HepG2 (cell line): Measurements from ENCODE around the gene THAP9.

ENCODE experiments used
- CTCF ChIP-seq: sonication (generic); formaldehyde crosslinking; IDR thresholded peaks from 2 replicates; pipeline ENCODE4 v1.5.0; 2020; ENCODE audit warnings: mild to moderate bottlenecking, missing genetic modification reagents, moderate library complexity
- JUN ChIP-seq: sonication (generic); formaldehyde crosslinking; IDR thresholded peaks from 2 replicates; pipeline ENCODE4 v1.4.0; 2020; ENCODE audit warnings: mild to moderate bottlenecking, missing genetic modification reagents
- MAFK ChIP-seq, 2 experiments: IDR thresholded peaks in 1 of 2; conservative IDR thresholded peaks in 1 of 2; 2 replicates each; pipeline ENCODE4 v1.6.1; 2011; ENCODE audit warnings: improper control_type of control experiment in 2 of 2, low read length in 2 of 2
- MYC ChIP-seq: sonication (generic); formaldehyde crosslinking; IDR thresholded peaks from 2 replicates; pipeline ENCODE4 v1.9.0; 2021; ENCODE audit warnings: missing genetic modification reagents, borderline replicate concordance
- PBX3 ChIP-seq: sonication (generic); formaldehyde crosslinking; IDR thresholded peaks from 2 replicates; pipeline ENCODE4 v1.8.1; 2023; ENCODE audit warnings: missing genetic modification reagents, inconsistent platforms, borderline replicate concordance
- RAD21 ChIP-seq: fragments of 450-650 bp; formaldehyde crosslinking; IDR thresholded peaks from 2 replicates; pipeline ENCODE4 v1.5.0; 2020; ENCODE audit warnings: mild to moderate bottlenecking
- RBM39 ChIP-seq: fragments of 200-400 bp; formaldehyde crosslinking; IDR thresholded peaks from one replicate; pipeline ENCODE4 v1.6.1; 2018; ENCODE audit warnings: antibody characterized with exemption, mild to moderate bottlenecking, low read depth, low read length; ENCODE audit not compliant: poor library complexity, severe bottlenecking
- REST ChIP-seq, 2 experiments: IDR thresholded peaks; 2 replicates each; pipeline ENCODE4 v1.6.1; 2011 to 2012; ENCODE audit warnings: low read length in 2 of 2, borderline replicate concordance in 1 of 2, low read depth in 1 of 2, mild to moderate bottlenecking in 1 of 2, moderate library complexity in 1 of 2
- SATB2 ChIP-seq: sonication (generic); formaldehyde crosslinking; IDR thresholded peaks from 2 replicates; pipeline ENCODE4 v1.5.0; 2020; ENCODE audit warnings: missing genetic modification reagents
- SETDB1 ChIP-seq: sonication (generic); formaldehyde crosslinking; IDR thresholded peaks from 2 replicates; pipeline ENCODE4 v1.5.1; 2020; ENCODE audit warnings: missing genetic modification reagents, mild to moderate bottlenecking, borderline replicate concordance
- SMC3 ChIP-seq: IDR thresholded peaks from 2 replicates; pipeline ENCODE4 v1.6.1; 2011; ENCODE audit warnings: low read length, improper control_type of control experiment
- TAF1 ChIP-seq: sonication (generic); formaldehyde crosslinking; IDR thresholded peaks from 2 replicates; pipeline ENCODE4 v1.4.0; 2020; ENCODE audit warnings: missing genetic modification reagents
- TCF7L2 ChIP-seq: IDR thresholded peaks from 2 replicates; pipeline ENCODE4 v1.6.1; 2011; ENCODE audit warnings: mild to moderate bottlenecking, low read depth, low read length, moderate library complexity
- ZNF24 ChIP-seq: fragments of 450-650 bp; IDR thresholded peaks from 2 replicates; pipeline ENCODE4 v1.6.1; 2017; ENCODE audit warnings: antibody characterized with exemption, mild to moderate bottlenecking

- TF ChIP-seq TAF1 (CRISPR knock-in tag) (no peak), MYC (CRISPR knock-in tag) (no peak), RBM39 (no peak), SMC3 (no peak), TCF7L2 (no peak), RAD21 (CRISPR knock-in tag) (no peak), SETDB1 (CRISPR knock-in tag) (no peak), REST (IDR thresholded peaks at IDR 0.05; ENCODE audit: borderline replicate concordance in 1 of 2, low read depth in 1 of 2, low read length in 2 of 2) (no peak), JUN (CRISPR knock-in tag) (no peak), SATB2 (no peak), CTCF (CRISPR knock-in tag) (no peak), MAFK (conservative IDR thresholded peaks at IDR 0.05 in 1 of 2, IDR thresholded peaks at IDR 0.05 in 1 of 2; ENCODE audit: low read length in 2 of 2) (no peak), ZNF24 (no peak), PBX3 (no peak)
Observed at GRCh38 chr4:82913305-82913704, 12.8 kb downstream of the THAP9 start.
